Heart left ventricle (tissue), 16 donors: Measurements from ENCODE around the gene P2RX7. TPM values are rescaled to one million over a fixed set of nuclear protein-coding genes. Genes with fewer than 3 reads are reported as not detected.
A peak's percentile ranks its signal among the peaks of the same experiment; 100 is the strongest.

Experiments
- ATAC-seq, 4 donors: fragments of 200-7000 bp; cut with Tn5 transposase; one replicate each; pipeline ENCODE4 v1.9.1; 2020 to 2022; ENCODE audit warnings: moderate library complexity in 4 of 4, mild to moderate bottlenecking in 3 of 4, moderate number of reproducible peaks in 1 of 4
- DNase-seq, 5 donors: peaks; one replicate each; pipeline ENCODE4 v3.0.0-alpha.2; 2020
- H3K27ac ChIP-seq, 12 donors: fragments of 200-600 bp; sonication (generic) in 4 of 12; one replicate each; pipeline versions ENCODE4 v1.5.0 to v1.8.0; 2016 to 2022; ENCODE audit warnings: mild to moderate bottlenecking in 2 of 12
- H3K27me3 ChIP-seq, 9 donors: fragments of 200-600 bp; sonication (generic) in 2 of 9; one replicate each; pipeline versions ENCODE4 v1.5.1 to v1.8.0; 2016 to 2022; ENCODE audit warnings: mild to moderate bottlenecking in 3 of 9
- H3K36me3 ChIP-seq, 9 donors: fragments of 200-600 bp; sonication (generic) in 2 of 9; one replicate each; pipeline versions ENCODE4 v1.5.0 to v1.8.0; 2018 to 2022; ENCODE audit warnings: mild to moderate bottlenecking in 2 of 9
- H3K4me1 ChIP-seq, 12 donors: fragments of 200-600 bp; sonication (generic) in 4 of 12; one replicate each; pipeline versions ENCODE4 v1.5.0 to v1.8.0; 2016 to 2022; ENCODE audit warnings: mild to moderate bottlenecking in 3 of 12
- H3K4me3 ChIP-seq, 12 donors: fragments of 200-600 bp; sonication (generic) in 4 of 12; one replicate each; pipeline versions ENCODE4 v1.5.0 to v1.8.0; 2017 to 2022; ENCODE audit warnings: mild to moderate bottlenecking in 9 of 12, moderate library complexity in 4 of 12
- H3K9me3 ChIP-seq, 12 donors: fragments of 200-600 bp; sonication (generic) in 4 of 12; one replicate each; pipeline versions ENCODE4 v1.5.0 to v1.8.0; 2016 to 2022; ENCODE audit warnings: mild to moderate bottlenecking in 1 of 12
- CTCF ChIP-seq, 12 donors: fragments of 200-600 bp; sonication (generic) in 4 of 12; IDR thresholded peaks; one replicate each; pipeline versions ENCODE4 v1.5.0 to v1.8.0; 2018 to 2022; ENCODE audit warnings: antibody characterized with exemption in 12 of 12, mild to moderate bottlenecking in 5 of 12
- POLR2A ChIP-seq, 2 donors: fragments of 450-650 bp; IDR thresholded peaks; one replicate each; pipeline ENCODE4 v1.6.1; 2017; ENCODE audit warnings: antibody characterized with exemption in 2 of 2, mild to moderate bottlenecking in 2 of 2, moderate library complexity in 2 of 2
- WGBS, 4 donors: extraction: QIAGEN DNeasy Blood & Tissue Kit in 2 of 4; methylation state at CpG; one replicate each; pipeline versions ENCODE4 v1.1.5 to v1.1.7; 2013 to 2018; 5-methylcytosine and 5-hydroxymethylcytosine counted together
- intact Hi-C, 10 donors: fragments of 100-400 bp; cut with DNase I; formaldehyde crosslinking; loops; one replicate each; pipeline versions ENCODE4 v1.11.1 to v1.14.2; 2022
- polyA plus RNA-seq, 2 donors: library from polyadenylated mRNA; stranded (reverse); fragments of 200-250 nt; gene quantifications; one replicate each; pipeline ENCODE4 v1.2.3, GENCODE V29; 2013
- total RNA-seq, 9 donors: library from RNA; depleted of rRNA in 2 of 9; stranded (reverse); fragments of >200 nt in 2 of 9; fragmentation: NEBNext Ultra II Directional in 3 of 9; extraction: Animal tissue kit (Norgen Biotek cat#: 25700) in 3 of 9; gene quantifications; one replicate each; pipeline versions ENCODE4 v1.1.0 to v1.2.4, GENCODE V29; 2016 to 2023
- donor health status: ischemic (EF 13 %, LVEDD 7.1; RV severe dilation, severe dysfunction).
- donor health status: healthy with polysubstance abuse.
- donor health status: DM: no; HTN: yes; CAD: no.
- donor health status: DM: no; HTN: no; CAD: no.
- donor health status: ischemic (EF 25% LVEDD 6.9; RV normal size, moderate dysfunction).
- donor health status: ischemic (EF 25% LVEDD 5.7; RV mildly dilated, moderate dysfunction).
- donor health status: healthy.
- donor health status: DM: yes; HTN: yes; CAD: no.
- donor health status: ischemic (EF 35%, LVEDD 5.7; RV mildly dilated, moderate dysfunction).
- donor health status: nonischemic (EF 11% LVEDD 7.7; RV severe dilation, severe dysfunction).
- donor health status: DM: yes; HTN: yes; CAD: no.
- donor health status: PGD.
- donor health status: ischemic (EF 29% LVEDD 5.4; RV normal size, mild dysfunction).
- donor health status: nonischemic (EF 23%, LVEDD 6.1; RV moderate dilation, normal function).

P2RX7 gene
- total and polyA plus RNA-seq, 11 donors: 0.39 to 12.0 (median 1.8) TPM

- no peak for TF ChIP-seq POLR2A (IDR thresholded peaks at IDR 0.05)
- peak; percentile 75 to 92 (median 85) for TF ChIP-seq CTCF (IDR thresholded peaks at IDR 0.05)
- no peaks in the 10 kb centered on the region for H3K27me3 ChIP-seq
- WGBS, 4 donors: 6 to 9% (median 8%) methylated on average over 24 to 33 of the region's 33 CpGs
Measured at GRCh38 chr12:121095544-121096198, 37.0 kb upstream of the P2RX7 start.

GRCh38 chr12:121096199-121096798 lies 36.4 kb upstream of the P2RX7 start:
- DNase-seq (no peak), ATAC-seq (no peak)
- Histone ChIP-seq H3K27ac (peak overlapping the region in 1 of 12 donors; percentile 46), H3K36me3 (no peaks in the 10 kb centered on the region), H3K27me3 (no peaks in the 10 kb centered on the region), H3K4me3 (peak overlapping the region in 8 of 12 donors; percentile 32 to 55 (median 42)), H3K4me1 (peaks cover 0 to 20% (median 9%) of the 10 kb centered on the region in 12 donors), H3K9me3 (peaks cover 0 to 12% (median 2%) of the 10 kb centered on the region in 12 donors)
- 37 to 64% (median 49%) methylated on average over 6 to 11 of the region's 11 CpGs for WGBS, 4 donors
- TF ChIP-seq POLR2A (IDR thresholded peaks at IDR 0.05): no peak
- TF ChIP-seq CTCF (IDR thresholded peaks at IDR 0.05): peak in 4 of 12 donors; percentile 5 to 48 (median 19)
- intact Hi-C loops: loop anchor here (1.0 to 10.0 kb wide), 8 partner anchors 34 to 514 kb away; partner anchors contain the start of gene POP5 (in 4 of the 10)

More at GRCh38 chr12:121095544-121096198, 37.0 kb upstream of the P2RX7 start:
- H3K27ac ChIP-seq: peak overlapping the region in 1 of 12 donors; percentile 46
- intact Hi-C loops: loop anchor here (1.0 to 10.0 kb wide), 9 partner anchors 33 to 513 kb away; partner anchors contain the start of gene POP5 (in 4 of the 10)
- H3K9me3 ChIP-seq: peaks cover 0 to 12% (median 2%) of the 10 kb centered on the region in 12 donors
- ATAC-seq (peak; percentile 58 to 94 (median 88)), DNase-seq (peak; percentile 51 to 89 (median 72))
- H3K4me1 ChIP-seq: peaks cover 0 to 20% (median 9%) of the 10 kb centered on the region in 12 donors
- no peaks in the 10 kb centered on the region for H3K36me3 ChIP-seq
- H3K4me3 ChIP-seq: peak overlapping the region in 10 of 12 donors; percentile 28 to 55 (median 42)

GRCh38 chr12:121099779-121100178 lies 32.9 kb upstream of the P2RX7 start:
- no peak for DNase-seq
- Histone ChIP-seq H3K4me1 (peaks cover 0 to 15% (median 9%) of the 10 kb centered on the region in 12 donors), H3K27ac (no peak overlapping the region), H3K36me3 (no peaks in the 10 kb centered on the region), H3K27me3 (no peaks in the 10 kb centered on the region), H3K4me3 (no peak overlapping the region), H3K9me3 (peaks cover 0 to 15% (median 3%) of the 10 kb centered on the region in 12 donors)
- intact Hi-C loops: loop anchor here in 9 of 10 donors (5.0 to 10.0 kb wide), 6 partner anchors 37 to 517 kb away; partner anchors contain the start of genes POP5 (in 5 of the 9) and CABP1 (in 2 of the 9)
- no peak for TF ChIP-seq POLR2A (IDR thresholded peaks at IDR 0.05)
- no peak for TF ChIP-seq CTCF (IDR thresholded peaks at IDR 0.05)
- no peak for ATAC-seq

- Histone ChIP-seq H3K4me3 (no peak overlapping the region), H3K27me3 (no peaks in the 10 kb centered on the region), H3K9me3 (peaks cover 0 to 17% (median 4%) of the 10 kb centered on the region in 12 donors), H3K4me1 (no peaks in the 10 kb centered on the region), H3K36me3 (no peaks in the 10 kb centered on the region), H3K27ac (no peak overlapping the region)
- ATAC-seq (no peak), DNase-seq (no peak)
- 15 to 33% (median 22%) methylated on average over 1 of the region's 1 CpG for WGBS, 4 donors
- intact Hi-C loops: loop anchor here in 3 of 10 donors (10.0 kb wide), 2 partner anchors 458 to 518 kb away; partner anchors contain the start of genes CABP1 (in 2 of the 3) and POP5 (in 1 of the 3)
- TF ChIP-seq POLR2A (IDR thresholded peaks at IDR 0.05) (no peak), CTCF (IDR thresholded peaks at IDR 0.05) (no peak)
Measured at GRCh38 chr12:121102307-121102706, 30.4 kb upstream of the P2RX7 start.
